Measurements from ENCODE around the gene FAM118A. TPM values are rescaled to one million over a fixed set of nuclear protein-coding genes. Genes with fewer than 3 reads are reported as not detected.
"Not testable (repeated sequence)": the region's sequence is repeated elsewhere in the genome, so short reads cannot be mapped to it uniquely, and the experiment has no call there.

The FAM118A gene
- total RNA-seq, 1 donor from 2014 or later = 49.6 TPM

GRCh38 chr22:45341498-45341897 lies 31.8 kb downstream of the FAM118A start:
- peaks cover 0 to 34% of the 10 kb centered on the region in 2 donors for H3K36me3 ChIP-seq
- H3K4me1 ChIP-seq = peaks cover 13% of the 10 kb centered on the region
- no peak overlapping the region for H3K27ac ChIP-seq
- intact Hi-C loops (cut with DNase I) = no loop called here
- no peaks in the 10 kb centered on the region for H3K27me3 ChIP-seq
- H3K4me3 ChIP-seq = no peak overlapping the region
- TF ChIP-seq POLR2A (IDR thresholded peaks at IDR 0.05) (no peak), CTCF (IDR thresholded peaks at IDR 0.05) (no peak), POLR2AphosphoS5 (IDR thresholded peaks at IDR 0.05; ENCODE audit: insufficient read depth in 1 of 2, low read depth in 1 of 2) (no peak)
- H3K9me3 ChIP-seq = no peaks in the 10 kb centered on the region
- DNase-seq (ENCODE audit: extremely low spot score in 2 of 2) = no peak

- H3K4me3 ChIP-seq = no peak overlapping the region
- H3K4me1 ChIP-seq = no peaks in the 10 kb centered on the region
- no peaks in the 10 kb centered on the region for H3K27me3 ChIP-seq
- no peaks in the 10 kb centered on the region for H3K9me3 ChIP-seq
- intact Hi-C loops (cut with DNase I) = no loop called here
- no peak for DNase-seq (ENCODE audit: extremely low spot score in 2 of 2)
- no peak overlapping the region for H3K27ac ChIP-seq
- H3K36me3 ChIP-seq = peaks cover 0 to 34% of the 10 kb centered on the region in 2 donors
- TF ChIP-seq CTCF (IDR thresholded peaks at IDR 0.05) (no peak), POLR2A (IDR thresholded peaks at IDR 0.05) (no peak), POLR2AphosphoS5 (IDR thresholded peaks at IDR 0.05; ENCODE audit: insufficient read depth in 1 of 2, low read depth in 1 of 2) (no peak)
Measured at GRCh38 chr22:45343143-45343542, 33.4 kb downstream of the FAM118A start.

GRCh38 chr22:45344334-45344733 lies 34.6 kb downstream of the FAM118A start:
- Histone ChIP-seq H3K9me3 (no peaks in the 10 kb centered on the region), H3K4me1 (no peaks in the 10 kb centered on the region), H3K36me3 (peaks cover 0 to 28% of the 10 kb centered on the region in 2 donors), H3K27me3 (no peaks in the 10 kb centered on the region), H3K4me3 (no peak overlapping the region), H3K27ac (no peak overlapping the region)
- DNase-seq (ENCODE audit: extremely low spot score in 2 of 2) = no peak
- intact Hi-C loops (cut with DNase I) = no loop called here
- TF ChIP-seq CTCF (IDR thresholded peaks at IDR 0.05) (no peak), POLR2AphosphoS5 (IDR thresholded peaks at IDR 0.05; ENCODE audit: insufficient read depth in 1 of 2, low read depth in 1 of 2) (no peak), POLR2A (IDR thresholded peaks at IDR 0.05) (no peak)

- H3K36me3 ChIP-seq = no peaks in the 10 kb centered on the region
- H3K4me3 ChIP-seq = no peak overlapping the region
- DNase-seq (ENCODE audit: extremely low spot score in 2 of 2) = no peak
- no peaks in the 10 kb centered on the region for H3K27me3 ChIP-seq
- intact Hi-C loops (cut with DNase I) = no loop called here
- no peak overlapping the region for H3K27ac ChIP-seq
- H3K9me3 ChIP-seq = no peaks in the 10 kb centered on the region
- H3K4me1 ChIP-seq = no peaks in the 10 kb centered on the region
- TF ChIP-seq POLR2A (IDR thresholded peaks at IDR 0.05) (no peak), CTCF (IDR thresholded peaks at IDR 0.05) (no peak), POLR2AphosphoS5 (IDR thresholded peaks at IDR 0.05; ENCODE audit: insufficient read depth in 1 of 2, low read depth in 1 of 2) (no peak)
Measured at GRCh38 chr22:45349916-45350315, 40.2 kb downstream of the FAM118A start.

- Histone ChIP-seq H3K4me1 (no peaks in the 10 kb centered on the region), H3K27me3 (no peaks in the 10 kb centered on the region), H3K27ac (no peak overlapping the region), H3K9me3 (no peaks in the 10 kb centered on the region), H3K4me3 (no peak overlapping the region), H3K36me3 (no peaks in the 10 kb centered on the region)
- DNase-seq (ENCODE audit: extremely low spot score in 2 of 2) = no peak
- intact Hi-C loops (cut with DNase I) = no loop called here
- TF ChIP-seq POLR2AphosphoS5 (IDR thresholded peaks at IDR 0.05; ENCODE audit: insufficient read depth in 1 of 2, low read depth in 1 of 2) = no peak
Measured at GRCh38 chr22:45351956-45352355, 42.2 kb downstream of the FAM118A start.

GRCh38 chr22:45352757-45353156 lies 43.0 kb downstream of the FAM118A start:
- DNase-seq (ENCODE audit: extremely low spot score in 2 of 2); intact Hi-C loops (cut with DNase I); H3K9me3 ChIP-seq; H3K4me1 ChIP-seq; H3K36me3 ChIP-seq; H3K27me3 ChIP-seq; H3K4me3 ChIP-seq; H3K27ac ChIP-seq: not testable (repeated sequence)
